GM23338 (cell line): ENCODE measurements around the gene LRRC38. TPM values are rescaled to one million over a fixed set of nuclear protein-coding genes. Genes with fewer than 3 reads are reported as not detected.

Experiments
- ATAC-seq: fragments of 200-7000 bp; cut with Tn5 transposase; 3 replicates; pipeline ENCODE4 v1.9.1; 2020
- DNase-seq: peaks from one replicate; pipeline ENCODE4 v3.0.0-alpha.2; 2015; ENCODE audit warnings: low spot score
- H2AFZ ChIP-seq: fragments of 200-600 bp; sonication (generic); 2 replicates; pipeline ENCODE4 v1.8.0; 2016; ENCODE audit warnings: antibody characterized with exemption, mild to moderate bottlenecking, moderate library complexity
- H3F3A ChIP-seq: fragments of 200-600 bp; sonication (generic); replicated peaks from 2 replicates; pipeline ENCODE4 v1.8.0; 2017; ENCODE audit warnings: antibody characterized with exemption, mixed run types, low read depth
- H3K27ac ChIP-seq: fragments of 200-600 bp; sonication (generic); 2 replicates; pipeline ENCODE4 v1.6.1; 2016; ENCODE audit warnings: low read depth
- H3K27me3 ChIP-seq: fragments of 200-600 bp; sonication (generic); 2 replicates; pipeline ENCODE4 v1.8.0; 2016; ENCODE audit warnings: mild to moderate bottlenecking, mixed run types, moderate library complexity; ENCODE audit not compliant: insufficient read depth
- H3K36me3 ChIP-seq: fragments of 200-600 bp; sonication (generic); 2 replicates; pipeline ENCODE4 v1.8.0; 2016; ENCODE audit warnings: mild to moderate bottlenecking; ENCODE audit not compliant: insufficient read depth
- H3K4me1 ChIP-seq: fragments of 200-600 bp; sonication (generic); 2 replicates; pipeline ENCODE4 v1.8.0; 2016; ENCODE audit warnings: mild to moderate bottlenecking, moderate library complexity; ENCODE audit not compliant: insufficient read depth
- H3K4me2 ChIP-seq: fragments of 200-600 bp; sonication (generic); 2 replicates; pipeline ENCODE4 v1.7.1; 2017; ENCODE audit warnings: mixed run types
- H3K4me3 ChIP-seq: fragments of 200-600 bp; sonication (generic); 2 replicates; pipeline ENCODE4 v1.6.1; 2016; ENCODE audit warnings: mixed run types
- H3K79me2 ChIP-seq: fragments of 200-600 bp; sonication (generic); replicated peaks from 2 replicates; pipeline ENCODE4 v1.8.0; 2017; ENCODE audit warnings: mild to moderate bottlenecking; ENCODE audit not compliant: insufficient read depth
- H3K9me2 ChIP-seq: fragments of 200-600 bp; sonication (generic); 2 replicates; pipeline ENCODE4 v1.8.0; 2017; ENCODE audit not compliant: insufficient read depth
- H4K20me1 ChIP-seq: fragments of 200-600 bp; sonication (generic); replicated peaks from 2 replicates; pipeline ENCODE4 v1.8.0; 2017; ENCODE audit warnings: mild to moderate bottlenecking; ENCODE audit not compliant: insufficient read depth
- H3K27ac Mint-ChIP-seq: 2 replicates; pipeline ENCODE4 v1.8.0; 2020; ENCODE audit warnings: inconsistent platforms, mild to moderate bottlenecking, moderate library complexity, mixed read lengths
- H3K27me3 Mint-ChIP-seq: 3 replicates; pipeline ENCODE4 v1.8.0; 2022; ENCODE audit warnings: low read depth, mild to moderate bottlenecking, moderate library complexity, mixed read lengths, inconsistent platforms; ENCODE audit not compliant: insufficient read depth, poor library complexity
- H3K36me3 Mint-ChIP-seq: 3 replicates; pipeline ENCODE4 v1.8.0; 2021; ENCODE audit warnings: low read depth, mild to moderate bottlenecking, inconsistent platforms, moderate library complexity, mixed read lengths
- H3K4me1 Mint-ChIP-seq: 3 replicates; pipeline ENCODE4 v1.8.0; 2020; ENCODE audit warnings: mild to moderate bottlenecking, inconsistent platforms, mixed read lengths
- H3K4me3 Mint-ChIP-seq: 3 replicates; pipeline ENCODE4 v1.8.0; 2021; ENCODE audit warnings: moderate library complexity, mild to moderate bottlenecking, inconsistent platforms, mixed read lengths
- H3K9me3 Mint-ChIP-seq: 3 replicates; pipeline ENCODE4 v1.8.0; 2020; ENCODE audit warnings: moderate library complexity, mild to moderate bottlenecking, inconsistent platforms, mixed read lengths
- CREB1 ChIP-seq: fragments of 250-450 bp; sonication (Bioruptor Pico); IDR thresholded peaks from 2 replicates; pipeline ENCODE4 v1.5.0; 2020; ENCODE audit warnings: low read depth, mild to moderate bottlenecking, moderate library complexity
- CTCF ChIP-seq, 2 experiments: fragments of 200-600 bp in 1 of 2; sonication (generic) in 1 of 2; conservative IDR thresholded peaks; 2 replicates each; pipeline versions ENCODE4 v1.5.1 to v1.6.1; 2016 to 2017; ENCODE audit warnings: antibody characterized with exemption in 2 of 2, low read depth in 2 of 2, mild to moderate bottlenecking in 2 of 2, moderate library complexity in 1 of 2
- ETS1 ChIP-seq: IDR thresholded peaks from 2 replicates; pipeline ENCODE4 v1.6.1; 2016; ENCODE audit warnings: antibody characterized with exemption
- EZH2 ChIP-seq: fragments of 200-600 bp; sonication (generic); IDR thresholded peaks from one replicate; pipeline ENCODE4 v1.8.0; 2017; ENCODE audit warnings: antibody characterized with exemption, mild to moderate bottlenecking, low read depth; ENCODE audit not compliant: unreplicated experiment
- EZH2phosphoT487 ChIP-seq: fragments of 200-600 bp; sonication (generic); IDR thresholded peaks from one replicate; pipeline ENCODE4 v1.8.1; 2018; ENCODE audit warnings: antibody characterized with exemption; ENCODE audit not compliant: unreplicated experiment
- JUNB ChIP-seq: IDR thresholded peaks from one replicate; pipeline ENCODE4 v1.6.1; 2016; ENCODE audit warnings: antibody characterized with exemption; ENCODE audit not compliant: unreplicated experiment
- NANOG ChIP-seq: IDR thresholded peaks from 2 replicates; pipeline ENCODE4 v1.6.1; 2016; ENCODE audit warnings: antibody characterized with exemption, borderline replicate concordance
- POLR2AphosphoS5 ChIP-seq: IDR thresholded peaks from 2 replicates; pipeline ENCODE4 v1.6.1; 2016; ENCODE audit warnings: antibody characterized with exemption, low read depth
- REST ChIP-seq: IDR thresholded peaks from one replicate; pipeline ENCODE4 v1.6.1; 2018; ENCODE audit warnings: antibody characterized with exemption; ENCODE audit not compliant: unreplicated experiment
- STAT1 ChIP-seq: IDR thresholded peaks from one replicate; pipeline ENCODE4 v1.6.1; 2016; ENCODE audit warnings: antibody characterized with exemption; ENCODE audit not compliant: unreplicated experiment
- ZNF114 ChIP-seq: fragments of 250-450 bp; sonication (Bioruptor Pico); IDR thresholded peaks from 2 replicates; pipeline ENCODE4 v1.5.0; 2020; ENCODE audit warnings: mild to moderate bottlenecking, moderate library complexity
- ZNF331 ChIP-seq: fragments of 250-450 bp; sonication (Bioruptor Pico); IDR thresholded peaks from 2 replicates; pipeline ENCODE4 v1.5.0; 2020; ENCODE audit warnings: low read depth, mild to moderate bottlenecking, moderate library complexity
- polyA plus RNA-seq: library from polyadenylated mRNA; unstranded; fragments of >200 nt; fragmentation: Nextera tagmentation; extraction: Ambion mirVana; gene quantifications from 2 replicates; pipeline ENCODE4 v1.2.1, GENCODE V29; 2016
- total RNA-seq: library from RNA; depleted of rRNA; stranded (reverse); fragments of >200 nt; shearing (Covaris generic); gene quantifications from 2 replicates; pipeline ENCODE4 v1.2.3, GENCODE V29; 2014

The LRRC38 gene
- total and polyA plus RNA-seq, 2 experiments from 2014 or later: 0.17 TPM; not detected in 1

- Histone ChIP-seq H3K27me3 (no peaks in the 10 kb centered on the region), H3K4me2 (no peak overlapping the region), H2AFZ (no peak overlapping the region), H3K27ac (no peak overlapping the region), H3K36me3 (no peaks in the 10 kb centered on the region), H3K9me2 (no peaks in the 10 kb centered on the region), H3K4me3 (no peak overlapping the region), H3K79me2 (no peaks in the 10 kb centered on the region), H4K20me1 (no peaks in the 10 kb centered on the region), H3K4me1 (peaks cover 11% of the 10 kb centered on the region), H3F3A (no peaks in the 10 kb centered on the region)
- peak; percentile 62 for DNase-seq
- no peak overlapping the region for H3K4me3 Mint-ChIP-seq
- no peaks in the 10 kb centered on the region for H3K9me3 Mint-ChIP-seq
- no peaks in the 10 kb centered on the region for H3K36me3 Mint-ChIP-seq
- peaks cover 8% of the 10 kb centered on the region for H3K27me3 Mint-ChIP-seq
- H3K27ac Mint-ChIP-seq: no peak overlapping the region
- no peak for TF ChIP-seq CREB1
- no peak for TF ChIP-seq EZH2phosphoT487
- no peak for TF ChIP-seq ZNF114 (CRISPR knock-in tag)
- no peak for TF ChIP-seq REST
- no peak for TF ChIP-seq NANOG
- TF ChIP-seq EZH2: no peak
- TF ChIP-seq CTCF (conservative IDR thresholded peaks at IDR 0.05; ENCODE audit: low read depth in 2 of 2): no peak
- peaks cover 19% of the 10 kb centered on the region for H3K4me1 Mint-ChIP-seq
- peak; percentile 79 for ATAC-seq
These were observed 15.2 kb downstream of the LRRC38 start for GRCh38 chr1:13498553-13498952.

GRCh38 chr1:13495186-13495585 lies 18.6 kb downstream of the LRRC38 start:
- no peaks in the 10 kb centered on the region for H3K27me3 ChIP-seq
- H3K79me2 ChIP-seq: no peaks in the 10 kb centered on the region
- peaks cover 11% of the 10 kb centered on the region for H3K4me1 ChIP-seq
- H4K20me1 ChIP-seq: no peaks in the 10 kb centered on the region
- no peak overlapping the region for H3K4me3 ChIP-seq
- H3K4me3 Mint-ChIP-seq: no peak overlapping the region
- H3K9me3 Mint-ChIP-seq: no peaks in the 10 kb centered on the region
- no peaks in the 10 kb centered on the region for H3K36me3 ChIP-seq
- peaks cover 19% of the 10 kb centered on the region for H3K4me1 Mint-ChIP-seq
- H3K27ac Mint-ChIP-seq: no peak overlapping the region
- H3F3A ChIP-seq: no peaks in the 10 kb centered on the region
- H3K9me2 ChIP-seq: no peaks in the 10 kb centered on the region
- H3K4me2 ChIP-seq: no peak overlapping the region
- no peak overlapping the region for H2AFZ ChIP-seq
- DNase-seq (no peak), ATAC-seq (no peak)
- H3K27me3 Mint-ChIP-seq: peaks cover 2% of the 10 kb centered on the region
- H3K36me3 Mint-ChIP-seq: no peaks in the 10 kb centered on the region
- H3K27ac ChIP-seq: no peak overlapping the region
- TF ChIP-seq CTCF (conservative IDR thresholded peaks at IDR 0.05; ENCODE audit: low read depth in 2 of 2): no peak
- no peak for TF ChIP-seq EZH2
- TF ChIP-seq ETS1: no peak
- no peak for TF ChIP-seq CREB1
- no peak for TF ChIP-seq REST
- TF ChIP-seq ZNF331 (CRISPR knock-in tag): no peak
- no peak for TF ChIP-seq JUNB
- TF ChIP-seq STAT1: no peak
- TF ChIP-seq NANOG: no peak
- TF ChIP-seq POLR2AphosphoS5: no peak
- TF ChIP-seq EZH2phosphoT487: no peak
